Measurements from ENCODE around the gene SIX5.

Gene SIX5

DNA sequence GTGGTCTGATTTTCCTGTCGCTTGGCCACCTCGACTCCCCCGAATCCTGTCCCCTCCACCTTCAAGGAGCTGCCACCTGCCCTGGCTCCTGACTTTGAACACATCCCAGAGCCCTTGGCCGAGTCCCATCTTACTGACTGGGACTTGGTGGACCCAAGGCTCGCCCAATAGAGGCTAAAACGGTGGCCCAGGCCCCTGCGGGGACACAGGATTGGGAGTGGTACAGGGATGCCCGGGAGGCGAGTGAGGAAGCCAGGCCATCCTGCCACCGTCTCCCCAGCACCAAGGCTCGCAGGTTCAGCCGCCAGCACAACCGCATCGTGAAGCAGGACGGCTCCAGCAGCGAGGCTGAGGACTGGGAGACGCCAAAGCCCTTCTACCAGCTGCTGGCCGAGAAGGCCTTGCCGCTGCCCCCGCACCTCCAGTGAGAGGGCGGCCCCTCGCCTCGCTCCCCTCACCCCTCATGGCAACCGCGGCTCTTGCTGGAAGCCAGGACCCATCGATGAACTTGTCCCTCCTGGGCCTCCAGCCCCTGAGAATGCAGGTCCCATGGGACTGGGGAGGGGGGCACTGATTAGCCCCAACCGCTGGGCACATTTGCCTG lies 5.3 kb downstream of the SIX5 start:
- POLR2A ChIA-PET = no interaction called here
- TF ChIP-seq FOXK2 (IDR thresholded peaks at IDR 0.05) (no peak), NFRKB (IDR thresholded peaks at IDR 0.05) (no peak), FOXM1 (IDR thresholded peaks at IDR 0.05; ENCODE audit: borderline replicate concordance) (no peak), BHLHE40 (IDR thresholded peaks at IDR 0.05; ENCODE audit: borderline replicate concordance) (no peak), ELF4 (IDR thresholded peaks at IDR 0.05) (no peak), TARDBP (IDR thresholded peaks at IDR 0.05) (no peak), L3MBTL2 (conservative IDR thresholded peaks at IDR 0.05) (no peak), LEF1 (IDR thresholded peaks at IDR 0.05; ENCODE audit: borderline replicate concordance) (no peak)
- no peak for DNase-seq (ENCODE audit: extremely low spot score)
- CTCF ChIA-PET = interaction anchor here (0.8 kb wide), 1 partner anchor 10 kb away, joined by 3 read pairs; no protein-coding TSS in a partner anchor

DNA sequence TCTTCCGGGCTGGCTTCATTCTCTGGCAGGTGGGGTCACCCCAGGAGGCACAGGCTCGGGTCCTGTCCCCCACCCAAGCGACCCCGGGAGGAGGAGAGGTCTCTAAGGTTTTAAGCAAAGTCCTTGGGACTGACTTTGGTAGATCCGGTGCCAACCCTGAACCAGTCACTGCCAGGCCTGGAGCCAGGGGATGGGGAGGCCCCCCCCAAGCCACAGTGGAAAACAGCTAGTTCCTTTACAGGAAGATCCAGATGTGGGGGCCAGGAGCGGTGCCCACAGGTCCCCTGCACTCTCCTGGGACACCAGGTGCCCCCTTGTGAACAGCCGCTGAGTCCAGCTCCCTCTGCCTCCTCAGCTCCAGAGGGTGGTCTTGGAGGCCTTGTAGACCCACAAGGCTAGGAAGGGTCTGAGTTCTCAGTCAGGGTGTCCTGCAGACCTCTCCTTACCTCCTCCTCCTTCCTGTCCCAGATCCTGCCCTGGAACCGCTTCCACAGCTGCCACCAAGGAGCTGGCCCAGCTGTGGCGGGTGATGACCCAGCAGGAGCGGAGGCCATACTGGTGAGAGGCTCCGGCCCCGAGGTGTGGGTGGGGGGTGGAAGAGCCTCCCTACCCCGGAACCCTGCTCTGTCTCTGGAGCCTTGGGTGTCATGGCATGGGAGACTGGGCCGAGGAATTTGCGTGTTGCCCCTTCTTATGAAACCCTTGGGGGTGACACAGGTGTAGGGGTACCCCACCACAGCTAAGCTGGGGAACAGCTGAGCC lies 6.0 kb downstream of the SIX5 start:
- ChIA-PET POLR2A (no interaction called here), CTCF (interaction anchor here (0.8 kb wide), 1 partner anchor 9 kb away, joined by 3 read pairs; no protein-coding TSS in a partner anchor)
- DNase-seq (ENCODE audit: extremely low spot score) = no peak
- TF ChIP-seq, protein P1, sequence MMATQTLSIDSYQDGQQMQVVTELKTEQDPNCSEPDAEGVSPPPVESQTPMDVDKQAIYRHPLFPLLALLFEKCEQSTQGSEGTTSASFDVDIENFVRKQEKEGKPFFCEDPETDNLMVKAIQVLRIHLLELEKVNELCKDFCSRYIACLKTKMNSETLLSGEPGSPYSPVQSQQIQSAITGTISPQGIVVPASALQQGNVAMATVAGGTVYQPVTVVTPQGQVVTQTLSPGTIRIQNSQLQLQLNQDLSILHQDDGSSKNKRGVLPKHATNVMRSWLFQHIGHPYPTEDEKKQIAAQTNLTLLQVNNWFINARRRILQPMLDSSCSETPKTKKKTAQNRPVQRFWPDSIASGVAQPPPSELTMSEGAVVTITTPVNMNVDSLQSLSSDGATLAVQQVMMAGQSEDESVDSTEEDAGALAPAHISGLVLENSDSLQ (IDR thresholded peaks at IDR 0.05) = no peak
- no peak for TF ChIP-seq SUZ12 (IDR thresholded peaks at IDR 0.05)
- no peak for TF ChIP-seq ARNT (IDR thresholded peaks at IDR 0.05)

DNA sequence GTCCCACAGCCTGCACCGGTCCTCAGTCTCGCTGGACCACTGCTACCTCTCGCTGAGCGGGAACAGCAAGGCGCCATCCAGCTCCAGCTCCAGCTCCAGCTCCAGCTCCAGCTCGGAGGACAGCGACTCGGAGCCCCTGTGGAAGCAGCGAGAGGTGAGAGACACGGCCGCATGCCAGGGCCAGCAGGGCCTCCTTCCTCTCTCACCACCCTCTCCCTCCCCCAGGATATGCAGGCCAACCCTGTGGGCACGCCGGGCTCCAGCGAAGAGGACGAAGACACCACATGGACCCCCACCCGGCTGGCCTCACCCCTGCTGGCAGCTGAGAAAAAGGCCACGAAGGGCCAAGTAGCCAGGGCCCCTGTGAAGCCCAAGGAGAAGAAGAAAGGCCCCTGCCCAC lies 7.3 kb downstream of the SIX5 start:
- POLR2A ChIA-PET = no interaction called here
- TF ChIP-seq SP1 (IDR thresholded peaks at IDR 0.05) = no peak
- TF ChIP-seq FOXM1 (IDR thresholded peaks at IDR 0.05; ENCODE audit: borderline replicate concordance) = no peak
- no peak for TF ChIP-seq LEF1 (IDR thresholded peaks at IDR 0.05; ENCODE audit: borderline replicate concordance)
- no peak for TF ChIP-seq BHLHE40 (IDR thresholded peaks at IDR 0.05; ENCODE audit: borderline replicate concordance)
- TF ChIP-seq CTBP1 (IDR thresholded peaks at IDR 0.05; ENCODE audit: borderline replicate concordance) = no peak
- TF ChIP-seq, protein P1 (IDR thresholded peaks at IDR 0.05) = no peak
- no peak for TF ChIP-seq SUZ12 (IDR thresholded peaks at IDR 0.05)
- TF ChIP-seq L3MBTL2 (conservative IDR thresholded peaks at IDR 0.05) = no peak
- no peak for TF ChIP-seq FOXK2 (IDR thresholded peaks at IDR 0.05)
- no peak for TF ChIP-seq ELF4 (IDR thresholded peaks at IDR 0.05)
- TF ChIP-seq NFRKB (IDR thresholded peaks at IDR 0.05) = no peak
- TF ChIP-seq HDGF (IDR thresholded peaks at IDR 0.05; ENCODE audit: borderline replicate concordance) = no peak
- DNase-seq (ENCODE audit: extremely low spot score) = no peak
- CTCF ChIA-PET = no interaction called here

DNA sequence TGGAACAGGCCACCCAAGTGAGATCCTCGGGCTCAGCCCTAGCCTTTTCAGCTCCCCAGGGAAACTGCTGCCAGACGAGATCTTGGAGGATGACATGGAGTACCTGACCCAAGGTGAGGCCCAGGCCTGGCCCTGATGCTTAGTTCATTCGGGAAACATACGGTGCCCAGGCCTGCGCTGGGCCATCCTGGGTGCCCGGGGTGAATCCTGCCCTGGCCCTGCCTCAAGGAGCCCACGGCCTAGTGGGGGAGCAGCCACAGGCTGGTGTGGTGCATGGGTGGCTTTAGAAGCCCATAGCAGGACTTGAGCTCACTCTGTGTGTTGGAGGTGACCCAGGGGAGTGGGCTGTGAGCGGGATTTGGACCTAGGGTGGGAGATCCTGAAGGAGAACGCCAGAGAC lies 10.1 kb downstream of the SIX5 start:
- TF ChIP-seq BHLHE40 (IDR thresholded peaks at IDR 0.05; ENCODE audit: borderline replicate concordance) (no peak), NFRKB (IDR thresholded peaks at IDR 0.05) (no peak), SUZ12 (IDR thresholded peaks at IDR 0.05) (no peak), ELF4 (IDR thresholded peaks at IDR 0.05) (no peak), HDGF (IDR thresholded peaks at IDR 0.05; ENCODE audit: borderline replicate concordance) (no peak), L3MBTL2 (conservative IDR thresholded peaks at IDR 0.05) (no peak), ZNF384 (IDR thresholded peaks at IDR 0.05) (no peak), FOXA1 (IDR thresholded peaks at IDR 0.05) (no peak), SP1 (IDR thresholded peaks at IDR 0.05) (no peak), LEF1 (IDR thresholded peaks at IDR 0.05; ENCODE audit: borderline replicate concordance) (no peak), CTBP1 (IDR thresholded peaks at IDR 0.05; ENCODE audit: borderline replicate concordance) (no peak), FOXK2 (IDR thresholded peaks at IDR 0.05) (no peak), TARDBP (IDR thresholded peaks at IDR 0.05) (no peak), ARNT (IDR thresholded peaks at IDR 0.05) (no peak), FOXM1 (IDR thresholded peaks at IDR 0.05; ENCODE audit: borderline replicate concordance) (no peak)
- TF ChIP-seq, protein P1 (IDR thresholded peaks at IDR 0.05) = no peak
- ChIA-PET POLR2A (interaction anchor here (1.5 kb wide), 1 partner anchor 10 kb away, joined by 6 read pairs; the partner anchor contains the start of gene SIX5), CTCF (interaction anchor here (0.7 kb wide), 1 partner anchor 38 kb away, joined by 3 read pairs; no protein-coding TSS in a partner anchor)
- no peak for DNase-seq (ENCODE audit: extremely low spot score)

DNA sequence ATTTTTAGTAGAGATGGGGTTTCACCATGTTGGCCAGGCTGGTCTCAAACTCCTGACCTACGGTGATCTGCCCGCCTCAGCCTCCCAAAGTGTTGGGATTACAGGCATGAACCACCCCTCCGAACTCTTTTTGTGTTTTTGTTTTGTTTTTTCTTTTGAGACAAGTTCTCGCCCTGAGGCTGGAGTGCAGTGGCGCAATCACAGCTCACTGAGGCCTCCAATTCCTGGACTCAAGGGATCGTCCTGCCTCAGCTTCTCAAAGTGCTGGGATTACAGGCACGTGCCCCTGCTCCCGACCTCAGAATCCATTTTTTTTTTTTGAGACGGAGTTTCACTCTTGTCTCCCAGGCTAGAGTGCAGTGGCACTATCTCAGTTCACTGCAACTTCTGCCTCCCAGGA lies 11.4 kb downstream of the SIX5 start:
- TF ChIP-seq, protein P1 (IDR thresholded peaks at IDR 0.05) = no peak
- TF ChIP-seq FOXA1 (IDR thresholded peaks at IDR 0.05) (no peak), BHLHE40 (IDR thresholded peaks at IDR 0.05; ENCODE audit: borderline replicate concordance) (no peak), L3MBTL2 (conservative IDR thresholded peaks at IDR 0.05) (no peak; the same call in 1 of the 2 replicates), TARDBP (IDR thresholded peaks at IDR 0.05) (no peak), FOXM1 (IDR thresholded peaks at IDR 0.05; ENCODE audit: borderline replicate concordance) (no peak), CTBP1 (IDR thresholded peaks at IDR 0.05; ENCODE audit: borderline replicate concordance) (no peak), ZNF384 (IDR thresholded peaks at IDR 0.05) (no peak), ARNT (IDR thresholded peaks at IDR 0.05) (no peak), HDGF (IDR thresholded peaks at IDR 0.05; ENCODE audit: borderline replicate concordance) (no peak), NFRKB (IDR thresholded peaks at IDR 0.05) (no peak), SP1 (IDR thresholded peaks at IDR 0.05) (no peak), FOXK2 (IDR thresholded peaks at IDR 0.05) (no peak), SUZ12 (IDR thresholded peaks at IDR 0.05) (no peak)
- DNase-seq (ENCODE audit: extremely low spot score) = no peak
- CTCF ChIA-PET = interaction anchor here (0.6 to 0.7 kb wide), 2 partner anchors 77 to 271 kb away, joined by 4 to 5 read pairs; no protein-coding TSS in a partner anchor
- POLR2A ChIA-PET = interaction anchor here (0.6 to 1.9 kb wide), 4 partner anchors 10 to 296 kb away, joined by 3 to 7 read pairs (median 4); partner anchors contain the start of genes QPCTL and SNRPD2

All from HEK293T (cell line).